ENCODE results near the gene MEF2B. TPM values are rescaled to one million over a fixed set of nuclear protein-coding genes. Genes with fewer than 3 reads are reported as not detected.
"Not testable (repeated sequence)": the region's sequence is repeated elsewhere in the genome, so short reads cannot be mapped to it uniquely, and the experiment has no call there.

MEF2B gene
- total RNA-seq, 2 experiments from 2014 or later: 1.6 to 2.3 TPM

- Mint-ChIP-seq H3K4me1 (no peaks in the 10 kb centered on the region), H3K4me3 (no peak overlapping the region), H3K27me3 (no peaks in the 10 kb centered on the region), H3K36me3 (peaks cover 11% of the 10 kb centered on the region), H3K27ac (no peak overlapping the region), H3K9me3 (no peaks in the 10 kb centered on the region)
- no peak for DNase-seq
These were observed 6.9 kb upstream of the MEF2B start for GRCh38 chr19:19176950-19177349.

- H3K27ac Mint-ChIP-seq, H3K4me3 Mint-ChIP-seq, H3K9me3 Mint-ChIP-seq, H3K4me1 Mint-ChIP-seq, DNase-seq, H3K36me3 Mint-ChIP-seq, H3K27me3 Mint-ChIP-seq: not testable (repeated sequence)
These were observed 3.2 kb upstream of the MEF2B start for GRCh38 chr19:19173243-19173642.

DNA sequence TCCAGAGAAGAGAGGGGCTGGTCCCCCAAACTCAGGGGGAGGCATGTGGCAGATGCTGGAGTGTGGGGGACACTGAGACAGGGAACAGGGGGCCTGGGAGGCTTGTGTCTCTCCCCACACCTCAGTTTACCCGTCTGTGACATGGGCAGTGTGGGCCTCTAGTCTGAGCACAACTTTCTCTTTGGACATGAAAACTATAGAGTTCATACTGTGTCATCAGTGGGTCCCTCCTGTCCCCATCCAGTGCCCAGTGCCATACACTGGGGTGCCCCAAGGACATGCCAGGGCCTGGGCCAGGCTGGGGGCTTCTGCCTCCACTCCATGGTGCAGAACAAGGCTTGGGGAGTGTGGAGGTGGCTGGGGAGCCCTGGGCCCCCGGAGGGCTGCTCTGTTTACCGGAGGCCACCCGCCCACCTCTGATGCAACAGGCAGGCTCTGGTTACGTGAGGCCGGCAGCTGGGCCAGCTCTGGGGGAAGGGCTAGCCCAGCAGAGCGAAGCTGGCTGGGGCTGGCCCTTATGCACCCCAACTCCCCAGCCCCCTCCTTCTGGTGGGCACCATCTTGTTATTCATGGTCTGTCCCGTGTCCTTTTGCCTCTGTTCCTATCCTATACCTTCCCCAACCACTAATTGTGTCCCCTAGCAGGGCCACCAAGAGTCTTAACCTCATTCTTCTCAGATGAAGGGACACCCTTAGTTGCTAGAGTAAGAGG, 1.9 kb upstream of the MEF2B start:
- Mint-ChIP-seq H3K27me3 (no peaks in the 10 kb centered on the region), H3K9me3 (no peaks in the 10 kb centered on the region), H3K27ac (no peak overlapping the region), H3K4me3 (no peak overlapping the region), H3K4me1 (peaks cover 9% of the 10 kb centered on the region), H3K36me3 (peaks cover 5% of the 10 kb centered on the region)
- DNase-seq: no peak

- peaks cover 5% of the 10 kb centered on the region for H3K36me3 Mint-ChIP-seq
- peaks cover 9% of the 10 kb centered on the region for H3K4me1 Mint-ChIP-seq
- no peaks in the 10 kb centered on the region for H3K9me3 Mint-ChIP-seq
- no peak for DNase-seq
- no peak overlapping the region for H3K4me3 Mint-ChIP-seq
- no peak overlapping the region for H3K27ac Mint-ChIP-seq
- H3K27me3 Mint-ChIP-seq: no peaks in the 10 kb centered on the region
These were observed 1.0 kb upstream of the MEF2B start for GRCh38 chr19:19170873-19171672.

DNA sequence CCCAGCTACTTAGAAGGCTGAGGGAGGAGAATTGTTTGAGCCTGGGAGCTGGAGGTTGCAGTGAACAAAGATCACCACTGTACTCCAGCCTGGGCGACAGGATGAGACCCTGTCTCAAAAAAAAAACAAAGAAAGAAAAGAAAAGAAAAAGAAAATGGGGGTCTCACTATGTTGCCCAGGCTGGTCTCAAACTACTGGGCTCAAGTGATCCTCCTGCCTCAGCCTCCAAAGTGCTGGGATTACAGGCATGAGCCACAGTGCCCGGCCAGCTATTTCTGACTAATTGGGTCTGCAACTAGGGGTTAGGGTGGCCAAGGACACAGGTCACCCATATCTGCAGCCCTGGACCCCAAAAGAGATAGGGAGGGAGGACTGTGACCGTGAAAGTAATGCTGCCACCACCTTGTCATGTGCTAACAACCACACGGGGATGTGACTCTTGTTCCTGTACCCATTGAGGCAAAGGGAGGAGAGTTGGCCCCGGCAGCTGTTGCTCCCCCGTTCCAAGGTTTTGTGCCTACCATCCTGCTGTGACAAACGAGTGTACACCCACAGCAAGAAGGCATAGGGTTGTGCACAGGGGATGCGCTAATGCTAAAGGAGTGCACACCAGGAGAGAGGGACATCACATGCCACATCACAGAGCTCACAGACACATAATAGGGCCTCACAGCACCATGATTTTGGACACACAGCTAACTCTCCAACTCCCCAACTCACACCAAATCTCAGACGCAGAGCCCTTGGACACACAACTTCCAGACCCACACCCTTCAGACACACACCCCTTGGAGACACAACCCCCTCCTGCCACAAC, 619 bp downstream of the MEF2B start:
- Mint-ChIP-seq H3K27ac (no peak overlapping the region), H3K4me3 (peak overlapping the region; percentile 0), H3K9me3 (no peaks in the 10 kb centered on the region), H3K27me3 (no peaks in the 10 kb centered on the region), H3K4me1 (peaks cover 9% of the 10 kb centered on the region), H3K36me3 (peaks cover 5% of the 10 kb centered on the region)
- no peak for DNase-seq

- Mint-ChIP-seq H3K27ac (no peak overlapping the region), H3K27me3 (no peaks in the 10 kb centered on the region), H3K36me3 (peaks cover 5% of the 10 kb centered on the region), H3K4me1 (peaks cover 9% of the 10 kb centered on the region), H3K9me3 (no peaks in the 10 kb centered on the region), H3K4me3 (no peak overlapping the region)
- no peak for DNase-seq
These were observed 2.5 kb downstream of the MEF2B start for GRCh38 chr19:19167612-19168011.

GRCh38 chr19:19165396-19165795, 4.7 kb downstream of the MEF2B start:
- DNase-seq: no peak
- Mint-ChIP-seq H3K4me3 (no peak overlapping the region), H3K27me3 (no peaks in the 10 kb centered on the region), H3K36me3 (peaks cover 3% of the 10 kb centered on the region), H3K9me3 (no peaks in the 10 kb centered on the region), H3K4me1 (peaks cover 5% of the 10 kb centered on the region), H3K27ac (no peak overlapping the region)

- no peak overlapping the region for H3K4me3 Mint-ChIP-seq
- H3K36me3 Mint-ChIP-seq: no peaks in the 10 kb centered on the region
- no peaks in the 10 kb centered on the region for H3K27me3 Mint-ChIP-seq
- no peaks in the 10 kb centered on the region for H3K9me3 Mint-ChIP-seq
- H3K4me1 Mint-ChIP-seq: no peaks in the 10 kb centered on the region
- no peak overlapping the region for H3K27ac Mint-ChIP-seq
- DNase-seq: no peak
These were observed 7.6 kb downstream of the MEF2B start for GRCh38 chr19:19162495-19162894.

DNA sequence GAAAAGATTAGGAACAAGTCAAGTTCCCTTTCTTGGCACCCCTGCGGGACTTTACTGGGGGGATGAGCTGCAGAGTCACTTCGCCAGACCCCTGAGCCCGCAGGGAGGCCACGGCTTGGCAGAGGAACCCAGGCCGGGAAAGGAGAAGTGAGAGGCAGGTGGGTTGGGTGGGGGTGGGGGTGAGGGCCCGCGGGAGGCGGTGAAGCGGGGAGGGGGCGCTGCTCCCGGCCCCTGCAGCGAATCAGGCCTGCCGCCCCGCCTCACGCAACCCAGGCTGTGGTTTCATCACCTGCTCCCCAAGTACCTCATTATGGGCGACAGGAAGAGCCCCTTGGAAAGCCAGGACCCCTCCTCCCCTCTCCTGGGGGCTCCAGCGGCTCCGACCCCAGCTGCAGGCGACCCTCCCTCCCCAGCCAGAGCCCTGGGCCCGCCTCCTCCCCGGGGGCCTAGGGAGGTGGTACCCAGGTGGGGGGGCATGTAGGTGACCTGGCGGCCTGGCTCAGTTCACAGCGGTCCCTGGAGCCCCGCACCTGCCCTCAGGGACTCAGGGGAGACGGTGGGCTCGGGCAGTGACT, 9.5 kb downstream of the MEF2B start:
- no peaks in the 10 kb centered on the region for H3K9me3 Mint-ChIP-seq
- no peaks in the 10 kb centered on the region for H3K4me1 Mint-ChIP-seq
- peaks cover 10% of the 10 kb centered on the region for H3K36me3 Mint-ChIP-seq
- no peaks in the 10 kb centered on the region for H3K27me3 Mint-ChIP-seq
- no peak for DNase-seq
- H3K4me3 Mint-ChIP-seq: no peak overlapping the region
- H3K27ac Mint-ChIP-seq: peak overlapping the region; percentile 42

- H3K27ac Mint-ChIP-seq: no peak overlapping the region
- no peaks in the 10 kb centered on the region for H3K9me3 Mint-ChIP-seq
- peaks cover 12% of the 10 kb centered on the region for H3K36me3 Mint-ChIP-seq
- H3K4me3 Mint-ChIP-seq: no peak overlapping the region
- H3K27me3 Mint-ChIP-seq: no peaks in the 10 kb centered on the region
- no peak for DNase-seq
- H3K4me1 Mint-ChIP-seq: no peaks in the 10 kb centered on the region
These were observed 10.5 kb downstream of the MEF2B start for GRCh38 chr19:19159534-19159933.

- H3K4me3 Mint-ChIP-seq: no peak overlapping the region
- no peaks in the 10 kb centered on the region for H3K9me3 Mint-ChIP-seq
- no peaks in the 10 kb centered on the region for H3K27me3 Mint-ChIP-seq
- DNase-seq: no peak
- no peaks in the 10 kb centered on the region for H3K4me1 Mint-ChIP-seq
- H3K27ac Mint-ChIP-seq: no peak overlapping the region
- peaks cover 12% of the 10 kb centered on the region for H3K36me3 Mint-ChIP-seq
These were observed 12.3 kb downstream of the MEF2B start for GRCh38 chr19:19157808-19158207.

DNA sequence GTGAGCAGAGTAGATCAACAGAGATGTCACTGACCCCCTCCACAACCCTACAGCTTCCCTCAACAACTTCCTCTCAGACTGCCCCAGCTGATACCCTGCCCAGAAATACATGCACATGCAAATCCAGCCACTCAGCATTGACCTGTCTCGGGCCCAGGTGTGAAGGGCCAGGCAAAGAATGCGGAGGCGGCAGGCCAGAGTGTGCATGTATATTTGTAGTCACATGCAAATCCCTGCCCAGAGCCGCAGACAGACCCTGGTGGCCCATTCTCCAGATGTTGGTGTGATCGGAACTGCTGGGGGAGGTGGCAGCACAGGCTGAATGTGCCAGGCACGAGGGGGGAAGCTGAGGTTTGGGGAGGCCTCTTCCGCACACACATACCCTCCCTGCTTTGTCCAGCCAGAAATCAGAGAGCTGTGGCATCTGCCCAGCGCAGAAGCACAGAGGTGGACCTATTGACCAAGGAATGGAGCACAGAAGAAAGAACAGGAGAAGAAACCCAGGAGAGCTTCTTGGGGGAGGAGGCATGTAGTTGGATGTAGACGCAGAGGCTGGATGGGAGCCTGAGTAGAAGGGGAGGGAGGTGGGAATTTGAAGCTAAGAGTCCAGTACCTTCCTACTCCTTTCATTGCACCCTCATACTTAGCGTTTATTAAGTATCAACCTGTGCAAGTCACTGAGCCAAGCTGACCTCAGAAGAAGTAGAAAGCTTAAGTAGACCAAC, 14.4 kb downstream of the MEF2B start:
- DNase-seq: no peak
- H3K27ac Mint-ChIP-seq: no peak overlapping the region
- H3K27me3 Mint-ChIP-seq: no peaks in the 10 kb centered on the region
- H3K9me3 Mint-ChIP-seq: no peaks in the 10 kb centered on the region
- H3K4me1 Mint-ChIP-seq: no peaks in the 10 kb centered on the region
- no peak overlapping the region for H3K4me3 Mint-ChIP-seq
- H3K36me3 Mint-ChIP-seq: peaks cover 12% of the 10 kb centered on the region

DNA sequence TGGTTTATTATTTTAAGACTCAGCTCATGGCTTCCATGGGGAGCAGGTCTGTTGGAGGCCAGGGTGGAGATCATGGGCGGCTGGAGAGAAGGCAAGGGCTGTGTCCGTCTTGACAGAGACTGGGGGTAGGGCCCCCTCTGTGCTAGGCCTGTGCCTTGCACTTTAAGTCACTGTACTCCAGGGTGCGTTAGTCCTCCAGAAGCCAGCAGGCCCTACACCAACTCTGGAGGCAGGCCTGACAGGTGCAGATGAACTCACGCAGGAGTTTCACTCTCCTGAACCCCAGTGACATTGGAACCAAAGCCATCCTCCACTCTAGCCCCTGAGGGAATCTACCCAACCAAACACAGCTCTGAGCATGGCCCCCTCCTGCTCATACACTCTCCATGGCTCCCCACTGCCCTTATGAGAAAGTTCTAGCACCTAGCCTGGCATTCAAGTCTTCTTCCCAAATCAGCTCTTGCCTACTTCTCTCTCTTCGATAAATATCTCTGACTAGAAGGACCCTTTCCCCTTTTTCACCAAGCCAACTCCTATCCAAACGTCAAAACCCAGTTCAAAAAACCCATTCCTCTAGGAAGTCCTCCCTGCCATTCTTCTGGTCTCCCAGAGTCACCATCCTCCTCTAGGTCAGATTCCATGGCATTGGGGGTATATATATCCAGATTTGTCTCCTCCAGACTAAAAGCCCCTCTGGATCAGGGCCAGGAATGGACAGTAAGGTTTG, 15.1 kb downstream of the MEF2B start:
- no peak for DNase-seq
- no peaks in the 10 kb centered on the region for H3K4me1 Mint-ChIP-seq
- H3K9me3 Mint-ChIP-seq: no peaks in the 10 kb centered on the region
- no peaks in the 10 kb centered on the region for H3K27me3 Mint-ChIP-seq
- peaks cover 12% of the 10 kb centered on the region for H3K36me3 Mint-ChIP-seq
- H3K27ac Mint-ChIP-seq: no peak overlapping the region
- H3K4me3 Mint-ChIP-seq: no peak overlapping the region

All from activated naive CD8-positive, alpha-beta T cell treated with anti-CD3 and anti-CD28 coated beads for 36 hours (primary cell).